Caco-2 (cell line): ENCODE data around the gene C17orf100. TPM values are rescaled to one million over a fixed set of nuclear protein-coding genes. Genes with fewer than 3 reads are reported as not detected.
"Not testable (repeated sequence)": the region's sequence is repeated elsewhere in the genome, so short reads cannot be mapped to it uniquely, and the experiment has no call there.

Experiments used
- BruUV-seq: library from RNA; stranded (reverse); fragments of 400-500 nt; replicated peaks from 2 replicates; lab custom pipeline; 2021; lab: Mats Ljungman, UMichigan
- CTCF ChIA-PET: fragments of 300-600 bp; sonication (Branson Sonifier 250); formaldehyde crosslinking; loops from one replicate; lab custom pipeline; 2022; ENCODE audit warnings: antibody characterized with exemption; lab: Charles Lee
- POLR2A ChIA-PET: fragments of 300-600 bp; sonication (Branson Sonifier 250); formaldehyde crosslinking; loops from one replicate; lab custom pipeline; 2022; ENCODE audit warnings: antibody characterized with exemption; lab: Charles Lee
- DNase-seq, 2 experiments: peaks; one replicate each; pipeline versions ENCODE4 v3.0.0 to v3.0.0-alpha.2; 2020 to 2022
- H3K27me3 ChIP-seq: replicated peaks from 2 replicates; pipeline ENCODE4 v1.6.0; 2011; ENCODE audit warnings: low read length; ENCODE audit not compliant: control insufficient read depth, insufficient read depth
- H3K36me3 ChIP-seq: 2 replicates; pipeline ENCODE4 v1.5.1; 2011; ENCODE audit warnings: low read length; ENCODE audit not compliant: control insufficient read depth, insufficient read depth
- H3K4me1 ChIP-seq: fragments of 250-450 bp; sonication (Bioruptor Pico); 2 replicates; pipeline ENCODE4 v1.5.1; 2020; ENCODE audit warnings: mild to moderate bottlenecking
- H3K4me3 ChIP-seq: 2 replicates; pipeline ENCODE4 v1.5.1; 2011; ENCODE audit warnings: low read depth, mild to moderate bottlenecking, control low read depth, low read length
- H3K9me3 ChIP-seq: fragments of 250-450 bp; sonication (Bioruptor Pico); 2 replicates; pipeline ENCODE4 v1.5.1; 2020; ENCODE audit warnings: mild to moderate bottlenecking, moderate library complexity
- H3K27ac Mint-ChIP-seq: one replicate; pipeline ENCODE4 v1.8.0; 2022; ENCODE audit warnings: mixed read lengths; ENCODE audit not compliant: unreplicated experiment
- H3K27me3 Mint-ChIP-seq: one replicate; pipeline ENCODE4 v1.8.0; 2022; ENCODE audit warnings: mixed read lengths; ENCODE audit not compliant: insufficient read depth, unreplicated experiment
- H3K36me3 Mint-ChIP-seq: one replicate; pipeline ENCODE4 v1.8.0; 2022; ENCODE audit warnings: mild to moderate bottlenecking, mixed read lengths; ENCODE audit not compliant: insufficient read depth, unreplicated experiment
- H3K4me1 Mint-ChIP-seq: one replicate; pipeline ENCODE4 v1.8.0; 2022; ENCODE audit warnings: low read depth, mixed read lengths; ENCODE audit not compliant: unreplicated experiment
- H3K4me3 Mint-ChIP-seq: one replicate; pipeline ENCODE4 v1.8.0; 2022; ENCODE audit warnings: mild to moderate bottlenecking, moderate library complexity, mixed read lengths; ENCODE audit not compliant: unreplicated experiment
- H3K9me3 Mint-ChIP-seq: one replicate; pipeline ENCODE4 v1.8.0; 2022; ENCODE audit warnings: mixed read lengths; ENCODE audit not compliant: unreplicated experiment
- intact Hi-C: fragments of 100-400 bp; cut with micrococcal nuclease; formaldehyde crosslinking; loops from one replicate; pipeline ENCODE4 v1.10.0; 2022; ENCODE audit not compliant: unreplicated experiment
- total RNA-seq: library from RNA; stranded (reverse); gene quantifications from 2 replicates; pipeline ENCODE4 v1.2.3, GENCODE V29; 2022
- TF ChIP-seq, protein P1 (sequence below), 2 experiments: fragments of 200-600 bp in 1 of 2; IDR thresholded peaks; 1 replicate in 1 of 2; 2 replicates in 1 of 2; pipeline versions ENCODE4 v1.5.1 to v1.8.0; 2011 to 2022; ENCODE audit warnings: antibody characterized with exemption in 1 of 2, control low read depth in 1 of 2, inconsistent platforms in 1 of 2, low read depth in 1 of 2, low read length in 1 of 2, mild to moderate bottlenecking in 1 of 2, moderate library complexity in 1 of 2; ENCODE audit not compliant: insufficient read depth in 1 of 2, severe bottlenecking in 1 of 2, unreplicated experiment in 1 of 2

Gene C17orf100
- total RNA-seq, 1 experiment from 2014 or later: 3.1 TPM

DNA sequence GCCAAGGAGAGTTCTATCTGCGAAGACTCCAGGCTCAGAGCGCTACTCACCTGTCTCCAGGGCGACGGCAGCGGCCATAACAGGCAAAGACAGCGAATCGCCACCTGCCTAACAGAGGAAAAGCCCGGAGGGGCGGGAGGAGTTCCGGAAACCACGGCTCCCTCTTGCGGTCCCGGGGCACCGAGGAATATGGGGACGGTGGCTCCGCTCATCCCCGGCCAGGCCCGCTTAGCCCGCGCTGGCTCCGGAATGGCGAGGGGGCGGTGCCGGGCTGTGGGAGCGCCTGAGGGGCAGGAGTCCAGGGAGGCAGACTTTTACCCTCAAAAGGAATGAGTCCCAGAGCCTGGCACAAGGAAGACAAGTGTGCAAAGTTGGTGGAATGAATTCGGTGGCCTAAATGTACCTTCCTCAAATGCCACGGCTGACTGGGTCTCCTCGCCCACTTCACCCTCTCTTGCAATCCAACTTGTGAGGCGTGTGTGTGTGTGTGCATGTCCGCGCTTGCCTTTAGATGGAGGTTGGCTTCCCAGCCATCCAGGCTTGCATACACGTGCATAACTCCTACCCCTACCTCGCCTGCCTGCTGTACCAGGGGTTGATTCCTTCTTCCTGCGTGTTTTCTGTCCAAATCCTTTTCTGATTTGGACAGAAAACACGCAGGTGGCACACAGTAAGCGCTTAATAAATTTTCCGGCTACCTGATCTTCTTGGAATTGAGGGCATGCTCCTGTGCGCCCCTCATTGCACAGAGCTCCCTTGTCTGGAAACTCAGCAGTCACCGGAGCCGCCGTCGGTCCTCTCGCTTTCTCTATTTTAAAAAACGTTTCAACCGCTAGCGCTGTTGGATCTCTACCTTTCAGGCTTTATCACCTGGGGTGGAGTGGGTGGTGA, 3.5 kb downstream of the C17orf100 start:
- H3K36me3 Mint-ChIP-seq: peaks cover 8% of the 10 kb centered on the region
- H3K4me1 Mint-ChIP-seq: peaks cover 10% of the 10 kb centered on the region
- H3K4me1 ChIP-seq: no peaks in the 10 kb centered on the region; the same call in 1 of the 2 replicates
- H3K27me3 Mint-ChIP-seq: no peaks in the 10 kb centered on the region
- CTCF ChIA-PET: no interaction called here
- H3K4me3 Mint-ChIP-seq: no peak overlapping the region
- no peak overlapping the region for H3K27ac Mint-ChIP-seq
- H3K27me3 ChIP-seq: no peaks in the 10 kb centered on the region
- intact Hi-C loops: no loop called here
- no peaks in the 10 kb centered on the region for H3K36me3 ChIP-seq
- DNase-seq: no peak
- no peak overlapping the region for H3K4me3 ChIP-seq
- no peaks in the 10 kb centered on the region for H3K9me3 Mint-ChIP-seq
- BruUV-seq: no TSS peak
- TF ChIP-seq, protein P1, sequence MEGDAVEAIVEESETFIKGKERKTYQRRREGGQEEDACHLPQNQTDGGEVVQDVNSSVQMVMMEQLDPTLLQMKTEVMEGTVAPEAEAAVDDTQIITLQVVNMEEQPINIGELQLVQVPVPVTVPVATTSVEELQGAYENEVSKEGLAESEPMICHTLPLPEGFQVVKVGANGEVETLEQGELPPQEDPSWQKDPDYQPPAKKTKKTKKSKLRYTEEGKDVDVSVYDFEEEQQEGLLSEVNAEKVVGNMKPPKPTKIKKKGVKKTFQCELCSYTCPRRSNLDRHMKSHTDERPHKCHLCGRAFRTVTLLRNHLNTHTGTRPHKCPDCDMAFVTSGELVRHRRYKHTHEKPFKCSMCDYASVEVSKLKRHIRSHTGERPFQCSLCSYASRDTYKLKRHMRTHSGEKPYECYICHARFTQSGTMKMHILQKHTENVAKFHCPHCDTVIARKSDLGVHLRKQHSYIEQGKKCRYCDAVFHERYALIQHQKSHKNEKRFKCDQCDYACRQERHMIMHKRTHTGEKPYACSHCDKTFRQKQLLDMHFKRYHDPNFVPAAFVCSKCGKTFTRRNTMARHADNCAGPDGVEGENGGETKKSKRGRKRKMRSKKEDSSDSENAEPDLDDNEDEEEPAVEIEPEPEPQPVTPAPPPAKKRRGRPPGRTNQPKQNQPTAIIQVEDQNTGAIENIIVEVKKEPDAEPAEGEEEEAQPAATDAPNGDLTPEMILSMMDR (IDR thresholded peaks at IDR 0.05; ENCODE audit: insufficient read depth in 1 of 2, low read depth in 1 of 2, low read length in 1 of 2, severe bottlenecking in 1 of 2, unreplicated experiment in 1 of 2): no peak
- POLR2A ChIA-PET: no interaction called here
- H3K9me3 ChIP-seq: no peaks in the 10 kb centered on the region

DNA sequence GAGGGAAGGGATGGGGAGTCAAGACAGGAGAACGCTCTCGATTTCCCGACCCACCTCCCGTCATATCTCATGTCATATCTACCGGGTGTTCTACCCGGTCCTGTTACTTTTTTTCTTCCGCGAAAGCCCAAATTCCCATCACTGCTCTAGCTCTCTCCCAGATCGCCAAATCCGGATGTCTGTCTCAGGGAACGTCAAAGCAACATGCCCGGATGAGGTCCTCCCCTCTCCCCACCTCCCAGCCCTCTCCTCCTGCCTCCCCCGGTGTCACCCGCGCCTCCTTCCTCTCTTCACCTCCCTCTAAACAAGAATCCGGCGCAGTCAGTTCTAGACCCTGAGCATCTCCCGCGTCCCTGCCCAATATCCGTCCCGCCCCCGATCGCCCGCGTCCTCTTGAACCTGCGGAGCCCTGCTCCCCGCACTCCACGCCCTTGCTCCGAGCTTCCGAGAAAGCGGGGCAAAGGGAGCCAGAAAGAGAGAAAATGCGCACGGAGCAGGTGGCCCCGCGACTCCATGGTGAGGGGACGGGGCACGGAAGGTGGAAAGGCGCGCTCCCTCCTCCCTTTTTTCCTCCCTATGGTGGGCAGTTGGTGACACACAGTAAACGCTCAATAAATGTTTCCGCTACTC, 4.3 kb downstream of the C17orf100 start:
- H3K9me3 Mint-ChIP-seq, H3K9me3 ChIP-seq, H3K27me3 ChIP-seq, H3K36me3 Mint-ChIP-seq, POLR2A ChIA-PET, H3K4me3 ChIP-seq, H3K27me3 Mint-ChIP-seq, H3K4me3 Mint-ChIP-seq, DNase-seq, H3K36me3 ChIP-seq, intact Hi-C loops, BruUV-seq, H3K4me1 ChIP-seq, CTCF ChIA-PET, H3K27ac Mint-ChIP-seq: not testable (repeated sequence)
- peaks cover 10% of the 10 kb centered on the region for H3K4me1 Mint-ChIP-seq

DNA sequence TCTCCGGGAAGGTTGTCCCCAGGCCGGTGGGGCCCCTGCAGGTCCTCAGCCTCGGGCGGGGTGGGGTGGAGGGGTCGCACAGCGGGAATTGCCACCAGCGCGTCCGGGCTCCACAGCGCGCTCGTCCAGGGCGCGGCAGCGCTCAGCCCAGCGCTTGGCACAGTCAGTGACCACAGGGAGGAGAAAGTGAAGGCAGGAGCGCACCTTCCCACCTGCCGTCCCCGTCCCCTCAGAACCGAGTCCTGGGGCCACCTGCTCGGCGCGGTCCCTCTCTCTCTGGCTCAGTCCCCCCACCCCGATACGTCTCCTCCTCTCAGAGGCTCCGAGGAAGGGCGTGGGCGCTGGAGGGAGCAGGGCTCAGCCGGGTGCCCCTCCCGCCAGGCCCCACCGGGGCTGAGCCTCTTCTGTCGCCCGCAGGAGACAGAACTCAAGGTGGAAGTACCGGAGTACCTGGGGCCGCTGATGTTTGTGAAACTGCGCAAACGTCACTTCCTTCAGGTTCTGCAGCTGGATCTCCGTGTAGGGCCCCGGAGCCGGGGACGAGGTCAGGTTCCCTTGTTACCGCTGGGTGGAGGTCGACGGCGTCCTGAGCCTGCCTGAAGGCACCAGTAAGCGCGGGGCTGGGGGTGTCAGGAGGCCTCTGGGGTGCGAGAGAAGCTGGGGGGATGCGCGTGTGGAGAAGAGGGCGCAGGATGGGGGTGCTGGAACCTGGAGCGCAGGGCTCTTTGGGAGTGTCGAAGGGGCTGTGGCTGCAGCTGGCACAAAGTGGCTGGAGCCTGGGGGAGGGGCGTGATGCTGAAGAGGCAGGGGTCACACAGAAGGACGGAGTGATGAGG, 5.5 kb downstream of the C17orf100 start:
- H3K36me3 Mint-ChIP-seq, H3K27ac Mint-ChIP-seq, CTCF ChIA-PET, BruUV-seq, H3K27me3 Mint-ChIP-seq, intact Hi-C loops, H3K4me1 ChIP-seq, H3K27me3 ChIP-seq, H3K9me3 Mint-ChIP-seq, H3K9me3 ChIP-seq, H3K36me3 ChIP-seq: not testable (repeated sequence)
- DNase-seq: peak in 1 of 2 experiments; percentile 35
- H3K4me1 Mint-ChIP-seq: peaks cover 10% of the 10 kb centered on the region
- peak overlapping the region; percentile 64 for H3K4me3 Mint-ChIP-seq
- H3K4me3 ChIP-seq: peak overlapping the region; percentile 24
- POLR2A ChIA-PET: interaction anchor here (0.6 kb wide), 1 partner anchor 214 kb away, joined by 3 read pairs; no protein-coding TSS in a partner anchor
